GM19043 (cell line): Measurements from ENCODE around the gene LAMA5.

Experiments used
- ATAC-seq: cut with Tn5 transposase; IDR thresholded peaks from one replicate; pipeline ENCODE4 v1.9.1; 2021; ENCODE audit warnings: low read depth; ENCODE audit not compliant: unreplicated experiment

Gene LAMA5

GRCh38 chr20:62330576-62331317, 36.4 kb downstream of the LAMA5 start:
- ATAC-seq: no peak

GRCh38 chr20:62329389-62330377, 37.4 kb downstream of the LAMA5 start:
- ATAC-seq: no peak

- no peak for ATAC-seq
These were observed 38.3 kb downstream of the LAMA5 start for GRCh38 chr20:62328684-62329388.

- ATAC-seq: no peak
These were observed 39.2 kb downstream of the LAMA5 start for GRCh38 chr20:62327726-62328495.

GRCh38 chr20:62326959-62327725, 40.0 kb downstream of the LAMA5 start:
- ATAC-seq: no peak

- no peak for ATAC-seq
These were observed 40.6 kb downstream of the LAMA5 start for GRCh38 chr20:62326559-62326958.

- ATAC-seq: no peak
These were observed 41.8 kb downstream of the LAMA5 start for GRCh38 chr20:62325172-62325905.

- ATAC-seq: no peak
These were observed 42.9 kb downstream of the LAMA5 start for GRCh38 chr20:62323980-62324906.

GRCh38 chr20:62323146-62323979, 43.7 kb downstream of the LAMA5 start:
- ATAC-seq: no peak

GRCh38 chr20:62322492-62323041, 44.5 kb downstream of the LAMA5 start:
- ATAC-seq: no peak

GRCh38 chr20:62321975-62322374, 45.1 kb downstream of the LAMA5 start:
- no peak for ATAC-seq

- ATAC-seq: no peak
These were observed 45.6 kb downstream of the LAMA5 start for GRCh38 chr20:62321521-62321948.

- ATAC-seq: no peak
These were observed 46.3 kb downstream of the LAMA5 start for GRCh38 chr20:62320581-62321354.

- no peak for ATAC-seq
These were observed 47.7 kb downstream of the LAMA5 start for GRCh38 chr20:62319346-62319909.
